ENCODE measurements around the gene ETS2. TPM values are rescaled to one million over a fixed set of nuclear protein-coding genes. Genes with fewer than 3 reads are reported as not detected.
A peak's percentile ranks its signal among the peaks of the same experiment; 100 is the strongest.

ETS2 gene
- total RNA-seq, 1 experiment from 2014 or later, result 20.4 TPM

DNA sequence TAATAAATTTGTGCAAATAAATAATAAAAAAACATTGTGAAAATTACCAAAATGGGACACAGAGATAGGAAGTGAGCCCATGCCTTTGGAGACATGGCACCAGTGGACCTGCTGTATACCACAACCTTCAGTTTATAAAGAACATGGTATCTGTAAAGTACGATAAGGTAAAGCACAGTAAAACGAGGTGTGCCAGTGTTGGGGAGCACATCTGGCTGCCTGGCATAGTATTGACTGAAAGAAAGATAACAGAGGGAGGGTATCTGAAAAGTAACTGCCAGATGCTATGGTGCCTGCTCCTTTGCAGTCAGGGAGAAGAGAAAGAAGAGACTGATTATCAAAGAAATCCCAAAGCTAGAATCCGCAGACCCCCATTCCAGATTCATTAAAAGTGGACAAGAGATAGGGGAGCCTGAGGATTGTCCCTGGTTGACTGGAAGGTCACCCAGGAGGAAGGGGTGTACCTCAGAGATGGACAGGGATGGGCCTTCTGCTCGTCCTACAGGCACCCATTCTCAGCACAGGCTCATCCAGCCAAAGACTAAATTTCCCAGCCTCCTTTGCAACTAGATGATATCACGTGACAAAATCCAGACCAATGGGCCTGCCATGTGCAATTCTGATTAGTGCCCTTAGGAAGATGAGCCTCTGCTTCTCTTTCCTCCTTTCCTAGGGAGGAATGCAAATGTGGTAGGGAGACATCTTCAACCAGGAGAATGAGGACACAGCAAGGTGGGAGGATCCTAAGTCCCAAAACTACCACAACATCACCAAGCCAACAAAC is 12.9 kb upstream of the ETS2 start:
- intact Hi-C loops (cut with micrococcal nuclease; ENCODE audit: unreplicated experiment), result no loop called here
- BruUV-seq (replicated peaks), result no TSS peak
- TF ChIP-seq, protein P1, sequence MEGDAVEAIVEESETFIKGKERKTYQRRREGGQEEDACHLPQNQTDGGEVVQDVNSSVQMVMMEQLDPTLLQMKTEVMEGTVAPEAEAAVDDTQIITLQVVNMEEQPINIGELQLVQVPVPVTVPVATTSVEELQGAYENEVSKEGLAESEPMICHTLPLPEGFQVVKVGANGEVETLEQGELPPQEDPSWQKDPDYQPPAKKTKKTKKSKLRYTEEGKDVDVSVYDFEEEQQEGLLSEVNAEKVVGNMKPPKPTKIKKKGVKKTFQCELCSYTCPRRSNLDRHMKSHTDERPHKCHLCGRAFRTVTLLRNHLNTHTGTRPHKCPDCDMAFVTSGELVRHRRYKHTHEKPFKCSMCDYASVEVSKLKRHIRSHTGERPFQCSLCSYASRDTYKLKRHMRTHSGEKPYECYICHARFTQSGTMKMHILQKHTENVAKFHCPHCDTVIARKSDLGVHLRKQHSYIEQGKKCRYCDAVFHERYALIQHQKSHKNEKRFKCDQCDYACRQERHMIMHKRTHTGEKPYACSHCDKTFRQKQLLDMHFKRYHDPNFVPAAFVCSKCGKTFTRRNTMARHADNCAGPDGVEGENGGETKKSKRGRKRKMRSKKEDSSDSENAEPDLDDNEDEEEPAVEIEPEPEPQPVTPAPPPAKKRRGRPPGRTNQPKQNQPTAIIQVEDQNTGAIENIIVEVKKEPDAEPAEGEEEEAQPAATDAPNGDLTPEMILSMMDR (IDR thresholded peaks at IDR 0.05; ENCODE audit: insufficient read depth in 1 of 2, low read depth in 1 of 2, low read length in 1 of 2, severe bottlenecking in 1 of 2, unreplicated experiment in 1 of 2), result no peak
- no peak for DNase-seq
- no peaks in the 10 kb centered on the region for H3K27me3 Mint-ChIP-seq (ENCODE audit: insufficient read depth, unreplicated experiment)
- Histone ChIP-seq H3K36me3 (ENCODE audit: control insufficient read depth, insufficient read depth, low read length) (no peaks in the 10 kb centered on the region), H3K27me3 (replicated peaks; ENCODE audit: control insufficient read depth, insufficient read depth, low read length) (no peaks in the 10 kb centered on the region), H3K9me3 (no peaks in the 10 kb centered on the region), H3K4me1 (peaks cover 40% of the 10 kb centered on the region), H3K4me3 (ENCODE audit: low read depth, low read length) (no peak overlapping the region)
- peaks cover 9% of the 10 kb centered on the region for H3K36me3 Mint-ChIP-seq (ENCODE audit: insufficient read depth, unreplicated experiment)
- CTCF ChIA-PET, result no interaction called here
- peaks cover 31% of the 10 kb centered on the region for H3K4me1 Mint-ChIP-seq (ENCODE audit: low read depth, unreplicated experiment)
- H3K9me3 Mint-ChIP-seq (ENCODE audit: unreplicated experiment), result no peaks in the 10 kb centered on the region
- no peak overlapping the region for H3K4me3 Mint-ChIP-seq (ENCODE audit: unreplicated experiment)
- peak overlapping the region; percentile 32 for H3K27ac Mint-ChIP-seq (ENCODE audit: unreplicated experiment)
- POLR2A ChIA-PET, result no interaction called here

DNA sequence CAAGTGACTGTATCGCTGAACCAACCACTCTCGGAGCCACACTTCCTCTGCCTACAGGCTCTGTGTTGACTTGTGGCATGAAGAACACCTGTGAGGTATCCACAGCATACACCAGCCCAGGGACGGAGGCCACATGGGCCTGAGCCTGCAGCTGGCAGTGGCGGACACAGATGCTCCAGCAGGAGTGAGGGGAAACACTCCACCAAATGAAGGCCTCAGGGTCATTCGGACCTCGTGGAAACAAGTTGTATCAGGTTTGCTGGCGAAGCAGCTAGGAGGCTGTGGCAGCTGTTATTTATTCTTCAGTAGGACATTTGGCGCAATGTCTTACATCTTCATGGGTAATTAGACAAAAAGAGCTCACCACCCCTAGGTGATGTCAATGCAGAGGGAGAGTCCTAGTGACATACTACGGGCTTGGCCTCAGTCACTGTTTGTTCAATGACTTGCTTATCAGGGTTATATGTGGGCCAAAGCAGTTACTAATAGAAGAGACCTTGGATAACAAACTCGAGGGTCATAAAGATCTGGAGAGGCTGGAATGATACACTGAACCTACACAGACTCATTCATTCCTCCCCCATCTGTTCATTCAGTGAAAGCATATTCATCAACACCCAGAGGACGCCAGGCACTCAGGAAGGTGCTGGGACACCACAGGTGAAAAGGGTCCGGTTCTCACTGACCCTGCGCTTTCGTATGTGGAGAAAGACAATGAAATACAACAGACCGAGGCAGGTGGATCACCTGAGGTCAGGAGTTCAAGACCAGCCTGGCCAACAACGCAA is 11.6 kb upstream of the ETS2 start:
- Mint-ChIP-seq H3K36me3 (ENCODE audit: insufficient read depth, unreplicated experiment) (peaks cover 9% of the 10 kb centered on the region), H3K27ac (ENCODE audit: unreplicated experiment) (peak overlapping the region; percentile 72), H3K4me3 (ENCODE audit: unreplicated experiment) (no peak overlapping the region), H3K27me3 (ENCODE audit: insufficient read depth, unreplicated experiment) (no peaks in the 10 kb centered on the region), H3K4me1 (ENCODE audit: low read depth, unreplicated experiment) (peaks cover 41% of the 10 kb centered on the region), H3K9me3 (ENCODE audit: unreplicated experiment) (no peaks in the 10 kb centered on the region)
- peaks cover 40% of the 10 kb centered on the region for H3K4me1 ChIP-seq
- ChIA-PET CTCF (no interaction called here), POLR2A (no interaction called here)
- DNase-seq, result peak; percentile 28 to 59
- H3K36me3 ChIP-seq (ENCODE audit: control insufficient read depth, insufficient read depth, low read length), result no peaks in the 10 kb centered on the region
- intact Hi-C loops (cut with micrococcal nuclease; ENCODE audit: unreplicated experiment), result no loop called here
- H3K9me3 ChIP-seq, result no peaks in the 10 kb centered on the region
- no peaks in the 10 kb centered on the region for H3K27me3 ChIP-seq (replicated peaks; ENCODE audit: control insufficient read depth, insufficient read depth, low read length)
- TF ChIP-seq, protein P1 (IDR thresholded peaks at IDR 0.05; ENCODE audit: insufficient read depth in 1 of 2, low read depth in 1 of 2, low read length in 1 of 2, severe bottlenecking in 1 of 2, unreplicated experiment in 1 of 2), result no peak
- H3K4me3 ChIP-seq (ENCODE audit: low read depth, low read length), result no peak overlapping the region
- no TSS peak for BruUV-seq (replicated peaks)

DNA sequence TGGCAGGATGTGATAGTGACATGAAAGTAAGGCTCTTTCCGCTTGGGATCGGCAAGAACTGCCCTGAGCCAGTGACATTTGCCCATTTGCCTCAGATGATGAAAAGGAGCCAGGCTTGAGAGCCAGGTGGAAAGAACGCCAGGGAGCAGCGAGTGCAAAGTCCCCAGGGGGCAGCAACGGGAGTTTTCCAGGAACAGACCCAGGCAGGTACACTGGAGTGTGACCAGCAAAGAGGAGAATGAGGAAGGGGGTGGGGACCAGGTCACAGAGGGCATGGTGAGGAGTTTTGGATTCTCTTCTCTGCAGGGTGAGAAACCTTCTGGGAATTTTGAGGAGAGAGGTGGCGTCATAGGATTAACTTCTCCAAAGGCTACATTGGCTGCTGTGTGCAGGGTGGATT is 10.8 kb upstream of the ETS2 start:
- Mint-ChIP-seq H3K4me1 (ENCODE audit: low read depth, unreplicated experiment) (peaks cover 43% of the 10 kb centered on the region), H3K27ac (ENCODE audit: unreplicated experiment) (peak overlapping the region; percentile 72), H3K27me3 (ENCODE audit: insufficient read depth, unreplicated experiment) (no peaks in the 10 kb centered on the region)

More for the DNA sequence above, 10.8 kb upstream of the ETS2 start:
- Histone ChIP-seq H3K4me3 (ENCODE audit: low read depth, low read length) (no peak overlapping the region), H3K27me3 (replicated peaks; ENCODE audit: control insufficient read depth, insufficient read depth, low read length) (no peaks in the 10 kb centered on the region), H3K9me3 (no peaks in the 10 kb centered on the region), H3K4me1 (peaks cover 37% of the 10 kb centered on the region), H3K36me3 (ENCODE audit: control insufficient read depth, insufficient read depth, low read length) (no peaks in the 10 kb centered on the region)
- CTCF ChIA-PET, result no interaction called here
- intact Hi-C loops (cut with micrococcal nuclease; ENCODE audit: unreplicated experiment), result no loop called here
- no peaks in the 10 kb centered on the region for H3K9me3 Mint-ChIP-seq (ENCODE audit: unreplicated experiment)
- POLR2A ChIA-PET, result no interaction called here
- H3K36me3 Mint-ChIP-seq (ENCODE audit: insufficient read depth, unreplicated experiment), result peaks cover 9% of the 10 kb centered on the region
- TF ChIP-seq, protein P1 (IDR thresholded peaks at IDR 0.05; ENCODE audit: insufficient read depth in 1 of 2, low read depth in 1 of 2, low read length in 1 of 2, severe bottlenecking in 1 of 2, unreplicated experiment in 1 of 2), result no peak
- H3K4me3 Mint-ChIP-seq (ENCODE audit: unreplicated experiment), result no peak overlapping the region
- no peak for DNase-seq
- no TSS peak for BruUV-seq (replicated peaks)

Measured in Caco-2 (cell line).